Measurements from ENCODE around the gene PLEKHG1.

Gene PLEKHG1

GRCh38 chr6:150592377-150592995 lies 7.2 kb upstream of the PLEKHG1 start:
- Histone ChIP-seq H3K27ac (ENCODE audit: low read length) (no peak overlapping the region), H3K36me3 (ENCODE audit: insufficient read depth, low read depth, low read length) (no peaks in the 10 kb centered on the region), H3K27me3 (ENCODE audit: insufficient read depth, low read length) (peaks cover 7% of the 10 kb centered on the region), H3K4me3 (ENCODE audit: low read length) (no peak overlapping the region), H3K4me1 (ENCODE audit: insufficient read depth, low read length) (no peaks in the 10 kb centered on the region), H3K9ac (ENCODE audit: low read depth, low read length) (no peak overlapping the region), H3K9me3 (ENCODE audit: insufficient read depth, low read depth, low read length) (no peaks in the 10 kb centered on the region)

- Histone ChIP-seq H3K4me1 (ENCODE audit: insufficient read depth, low read length) (no peaks in the 10 kb centered on the region), H3K9ac (ENCODE audit: low read depth, low read length) (no peak overlapping the region), H3K27me3 (ENCODE audit: insufficient read depth, low read length) (peaks cover 13% of the 10 kb centered on the region)
These were observed 6.6 kb upstream of the PLEKHG1 start for GRCh38 chr6:150593119-150593518.

GRCh38 chr6:150596439-150596838 lies 3.2 kb upstream of the PLEKHG1 start:
- no peak overlapping the region for H3K9ac ChIP-seq (ENCODE audit: low read depth, low read length)
- H3K9me3 ChIP-seq (ENCODE audit: insufficient read depth, low read depth, low read length), result no peaks in the 10 kb centered on the region
- no peaks in the 10 kb centered on the region for H3K36me3 ChIP-seq (ENCODE audit: insufficient read depth, low read depth, low read length)
- peaks cover 35% of the 10 kb centered on the region for H3K27me3 ChIP-seq (ENCODE audit: insufficient read depth, low read length)
- H3K4me1 ChIP-seq (ENCODE audit: insufficient read depth, low read length), result no peaks in the 10 kb centered on the region; the same call in 1 of the 2 replicates
- no peak overlapping the region for H3K27ac ChIP-seq (ENCODE audit: low read length)
- H3K4me3 ChIP-seq (ENCODE audit: low read length), result no peak overlapping the region

More at GRCh38 chr6:150593119-150593518, 6.6 kb upstream of the PLEKHG1 start:
- Histone ChIP-seq H3K27ac (ENCODE audit: low read length) (no peak overlapping the region), H3K9me3 (ENCODE audit: insufficient read depth, low read depth, low read length) (no peaks in the 10 kb centered on the region), H3K36me3 (ENCODE audit: insufficient read depth, low read depth, low read length) (no peaks in the 10 kb centered on the region), H3K4me3 (ENCODE audit: low read length) (no peak overlapping the region)

GRCh38 chr6:150598401-150598800 lies 1.3 kb upstream of the PLEKHG1 start:
- no peaks in the 10 kb centered on the region; the same call in 1 of the 2 replicates for H3K4me1 ChIP-seq (ENCODE audit: insufficient read depth, low read length)
- H3K4me3 ChIP-seq (ENCODE audit: low read length), result no peak overlapping the region
- H3K36me3 ChIP-seq (ENCODE audit: insufficient read depth, low read depth, low read length), result no peaks in the 10 kb centered on the region
- H3K27me3 ChIP-seq (ENCODE audit: insufficient read depth, low read length), result peaks cover 53% of the 10 kb centered on the region
- no peak overlapping the region for H3K27ac ChIP-seq (ENCODE audit: low read length)
- H3K9ac ChIP-seq (ENCODE audit: low read depth, low read length), result no peak overlapping the region
- H3K9me3 ChIP-seq (ENCODE audit: insufficient read depth, low read depth, low read length), result no peaks in the 10 kb centered on the region

- no peaks in the 10 kb centered on the region for H3K36me3 ChIP-seq (ENCODE audit: insufficient read depth, low read depth, low read length)
- no peaks in the 10 kb centered on the region; the same call in 1 of the 2 replicates for H3K4me1 ChIP-seq (ENCODE audit: insufficient read depth, low read length)
- no peak overlapping the region for H3K9ac ChIP-seq (ENCODE audit: low read depth, low read length)
- H3K27me3 ChIP-seq (ENCODE audit: insufficient read depth, low read length), result peaks cover 56% of the 10 kb centered on the region
- no peak overlapping the region for H3K27ac ChIP-seq (ENCODE audit: low read length)
- no peak overlapping the region for H3K4me3 ChIP-seq (ENCODE audit: low read length)
- H3K9me3 ChIP-seq (ENCODE audit: insufficient read depth, low read depth, low read length), result no peaks in the 10 kb centered on the region
These were observed 857 bp upstream of the PLEKHG1 start for GRCh38 chr6:150598858-150599198.

GRCh38 chr6:150600010-150600300 lies 270 bp downstream of the PLEKHG1 start:
- peaks cover 56% of the 10 kb centered on the region for H3K27me3 ChIP-seq (ENCODE audit: insufficient read depth, low read length)
- peak overlapping the region; percentile 63; the same call in 1 of the 2 replicates for H3K4me3 ChIP-seq (ENCODE audit: low read length)
- no peak overlapping the region; the same call in 1 of the 2 replicates for H3K9ac ChIP-seq (ENCODE audit: low read depth, low read length)
- no peak overlapping the region for H3K27ac ChIP-seq (ENCODE audit: low read length)
- no peaks in the 10 kb centered on the region for H3K9me3 ChIP-seq (ENCODE audit: insufficient read depth, low read depth, low read length)
- H3K36me3 ChIP-seq (ENCODE audit: insufficient read depth, low read depth, low read length), result no peaks in the 10 kb centered on the region
- H3K4me1 ChIP-seq (ENCODE audit: insufficient read depth, low read length), result no peaks in the 10 kb centered on the region; the same call in 1 of the 2 replicates

- peak overlapping the region; percentile 1; the same call in 1 of the 2 replicates for H3K9ac ChIP-seq (ENCODE audit: low read depth, low read length)
- H3K4me1 ChIP-seq (ENCODE audit: insufficient read depth, low read length), result no peaks in the 10 kb centered on the region; the same call in 1 of the 2 replicates
- peaks cover 56% of the 10 kb centered on the region for H3K27me3 ChIP-seq (ENCODE audit: insufficient read depth, low read length)
- no peaks in the 10 kb centered on the region for H3K36me3 ChIP-seq (ENCODE audit: insufficient read depth, low read depth, low read length)
- H3K27ac ChIP-seq (ENCODE audit: low read length), result no peak overlapping the region
- H3K4me3 ChIP-seq (ENCODE audit: low read length), result peak overlapping the region; percentile 63
- no peaks in the 10 kb centered on the region for H3K9me3 ChIP-seq (ENCODE audit: insufficient read depth, low read depth, low read length)
These were observed 774 bp downstream of the PLEKHG1 start for GRCh38 chr6:150600301-150601017.

- Histone ChIP-seq H3K4me1 (ENCODE audit: insufficient read depth, low read length) (no peaks in the 10 kb centered on the region; the same call in 1 of the 2 replicates), H3K9ac (ENCODE audit: low read depth, low read length) (no peak overlapping the region), H3K9me3 (ENCODE audit: insufficient read depth, low read depth, low read length) (no peaks in the 10 kb centered on the region), H3K4me3 (ENCODE audit: low read length) (peak overlapping the region; percentile 63; the same call in 1 of the 2 replicates), H3K27ac (ENCODE audit: low read length) (no peak overlapping the region), H3K36me3 (ENCODE audit: insufficient read depth, low read depth, low read length) (no peaks in the 10 kb centered on the region), H3K27me3 (ENCODE audit: insufficient read depth, low read length) (peaks cover 56% of the 10 kb centered on the region)
These were observed 1.8 kb downstream of the PLEKHG1 start for GRCh38 chr6:150601439-150601838.

GRCh38 chr6:150603176-150603575 lies 3.5 kb downstream of the PLEKHG1 start:
- Histone ChIP-seq H3K4me1 (ENCODE audit: insufficient read depth, low read length) (no peaks in the 10 kb centered on the region; the same call in 1 of the 2 replicates), H3K4me3 (ENCODE audit: low read length) (no peak overlapping the region), H3K27ac (ENCODE audit: low read length) (no peak overlapping the region), H3K9me3 (ENCODE audit: insufficient read depth, low read depth, low read length) (no peaks in the 10 kb centered on the region), H3K27me3 (ENCODE audit: insufficient read depth, low read length) (peaks cover 42% of the 10 kb centered on the region), H3K36me3 (ENCODE audit: insufficient read depth, low read depth, low read length) (no peaks in the 10 kb centered on the region), H3K9ac (ENCODE audit: low read depth, low read length) (no peak overlapping the region)

- no peak overlapping the region for H3K27ac ChIP-seq (ENCODE audit: low read length)
- H3K9ac ChIP-seq (ENCODE audit: low read depth, low read length), result no peak overlapping the region
- no peak overlapping the region for H3K4me3 ChIP-seq (ENCODE audit: low read length)
- H3K27me3 ChIP-seq (ENCODE audit: insufficient read depth, low read length), result peaks cover 29% of the 10 kb centered on the region
- no peaks in the 10 kb centered on the region for H3K9me3 ChIP-seq (ENCODE audit: insufficient read depth, low read depth, low read length)
- no peaks in the 10 kb centered on the region for H3K36me3 ChIP-seq (ENCODE audit: insufficient read depth, low read depth, low read length)
- H3K4me1 ChIP-seq (ENCODE audit: insufficient read depth, low read length), result no peaks in the 10 kb centered on the region; the same call in 1 of the 2 replicates
These were observed 4.8 kb downstream of the PLEKHG1 start for GRCh38 chr6:150604467-150604866.

- Histone ChIP-seq H3K4me3 (ENCODE audit: low read length) (no peak overlapping the region), H3K27me3 (ENCODE audit: insufficient read depth, low read length) (peaks cover 27% of the 10 kb centered on the region), H3K9me3 (ENCODE audit: insufficient read depth, low read depth, low read length) (no peaks in the 10 kb centered on the region), H3K9ac (ENCODE audit: low read depth, low read length) (no peak overlapping the region), H3K36me3 (ENCODE audit: insufficient read depth, low read depth, low read length) (no peaks in the 10 kb centered on the region), H3K4me1 (ENCODE audit: insufficient read depth, low read length) (no peaks in the 10 kb centered on the region; the same call in 1 of the 2 replicates), H3K27ac (ENCODE audit: low read length) (no peak overlapping the region)
These were observed 5.6 kb downstream of the PLEKHG1 start for GRCh38 chr6:150605333-150605732.

- Histone ChIP-seq H3K27me3 (ENCODE audit: insufficient read depth, low read length) (peaks cover 23% of the 10 kb centered on the region), H3K4me3 (ENCODE audit: low read length) (no peak overlapping the region), H3K9ac (ENCODE audit: low read depth, low read length) (no peak overlapping the region), H3K27ac (ENCODE audit: low read length) (no peak overlapping the region), H3K9me3 (ENCODE audit: insufficient read depth, low read depth, low read length) (no peaks in the 10 kb centered on the region), H3K4me1 (ENCODE audit: insufficient read depth, low read length) (no peaks in the 10 kb centered on the region; the same call in 1 of the 2 replicates), H3K36me3 (ENCODE audit: insufficient read depth, low read depth, low read length) (no peaks in the 10 kb centered on the region)
These were observed 6.5 kb downstream of the PLEKHG1 start for GRCh38 chr6:150606168-150606591.
